ENCODE measurements around the gene CYP24A1.

CYP24A1 gene

GRCh38 chr20:54155736-54156317, 18.0 kb downstream of the CYP24A1 start:
- no peak for DNase-seq

DNA sequence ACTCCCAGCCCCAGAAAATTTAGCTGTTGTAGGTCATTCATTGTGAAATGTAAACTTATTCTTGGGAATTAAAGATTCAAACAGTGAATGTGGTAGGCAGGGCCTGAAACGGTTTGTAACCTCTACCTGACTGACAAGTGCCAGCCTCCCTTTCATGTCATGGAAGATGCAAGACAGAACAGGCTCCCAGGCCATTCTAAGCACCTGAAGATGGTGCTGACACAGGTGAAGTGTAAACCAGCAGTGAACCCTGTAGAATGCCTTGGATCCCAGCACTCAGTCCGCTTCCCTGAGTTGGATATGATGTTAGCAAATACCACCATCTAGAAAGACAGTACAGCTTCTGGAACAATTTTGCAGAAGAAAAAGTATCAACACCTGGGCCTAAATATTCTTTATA, 19.3 kb downstream of the CYP24A1 start:
- no peak for DNase-seq

GRCh38 chr20:54153847-54154246, 19.9 kb downstream of the CYP24A1 start:
- DNase-seq = no peak

DNA sequence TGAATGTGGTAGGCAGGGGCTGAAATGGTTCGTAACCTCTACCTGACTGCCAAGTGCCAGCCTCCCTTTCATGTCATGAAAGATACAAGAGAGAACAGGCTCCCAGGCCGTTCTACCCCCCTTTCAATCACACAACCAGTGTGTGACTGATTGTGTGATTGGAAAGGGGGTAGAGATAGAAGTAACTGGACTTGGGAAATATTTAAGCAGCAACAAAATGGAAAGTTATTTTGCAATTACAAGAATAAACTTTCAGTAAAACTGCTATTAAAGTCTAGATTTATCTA, 20.8 kb downstream of the CYP24A1 start:
- DNase-seq = no peak

- no peak for DNase-seq
Measured at GRCh38 chr20:54152227-54153040, 21.4 kb downstream of the CYP24A1 start.

DNA sequence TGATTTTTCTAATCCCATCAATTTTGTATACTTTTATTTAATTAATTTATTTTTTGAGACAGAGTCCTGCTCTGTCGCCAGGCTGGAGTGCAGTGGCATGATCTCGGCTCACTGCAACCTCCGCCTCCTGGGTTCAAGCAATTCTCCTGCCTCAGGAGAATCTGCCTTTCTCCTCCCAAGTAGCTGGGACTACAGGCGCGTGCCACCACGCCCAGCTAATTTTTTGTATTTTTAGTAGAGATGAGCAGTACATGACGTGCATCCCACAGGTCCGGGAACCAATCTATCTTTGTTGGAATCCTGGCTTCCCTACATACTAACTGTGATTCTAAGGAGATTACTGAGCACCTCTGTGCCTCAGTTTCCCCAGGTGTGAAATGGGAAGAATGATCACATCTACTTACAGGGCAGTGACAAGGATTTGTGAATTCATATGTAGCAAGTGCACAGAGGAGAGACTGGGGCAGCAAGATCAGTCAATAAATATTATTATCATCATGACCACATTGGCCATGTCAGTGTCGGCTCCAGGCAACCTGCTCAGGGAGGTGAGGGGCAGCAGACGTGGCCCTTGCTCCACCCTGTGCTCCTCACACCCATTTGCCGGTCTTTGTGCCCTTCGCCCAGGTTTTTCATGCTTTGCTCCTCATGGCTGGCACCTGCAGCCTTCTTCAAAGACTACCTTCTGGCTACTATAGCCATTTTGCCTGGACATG, 22.1 kb downstream of the CYP24A1 start:
- DNase-seq = no peak

- DNase-seq = no peak
Measured at GRCh38 chr20:54151075-54151439, 22.7 kb downstream of the CYP24A1 start.

- no peak for DNase-seq
Measured at GRCh38 chr20:54149765-54150264, 24.0 kb downstream of the CYP24A1 start.

DNA sequence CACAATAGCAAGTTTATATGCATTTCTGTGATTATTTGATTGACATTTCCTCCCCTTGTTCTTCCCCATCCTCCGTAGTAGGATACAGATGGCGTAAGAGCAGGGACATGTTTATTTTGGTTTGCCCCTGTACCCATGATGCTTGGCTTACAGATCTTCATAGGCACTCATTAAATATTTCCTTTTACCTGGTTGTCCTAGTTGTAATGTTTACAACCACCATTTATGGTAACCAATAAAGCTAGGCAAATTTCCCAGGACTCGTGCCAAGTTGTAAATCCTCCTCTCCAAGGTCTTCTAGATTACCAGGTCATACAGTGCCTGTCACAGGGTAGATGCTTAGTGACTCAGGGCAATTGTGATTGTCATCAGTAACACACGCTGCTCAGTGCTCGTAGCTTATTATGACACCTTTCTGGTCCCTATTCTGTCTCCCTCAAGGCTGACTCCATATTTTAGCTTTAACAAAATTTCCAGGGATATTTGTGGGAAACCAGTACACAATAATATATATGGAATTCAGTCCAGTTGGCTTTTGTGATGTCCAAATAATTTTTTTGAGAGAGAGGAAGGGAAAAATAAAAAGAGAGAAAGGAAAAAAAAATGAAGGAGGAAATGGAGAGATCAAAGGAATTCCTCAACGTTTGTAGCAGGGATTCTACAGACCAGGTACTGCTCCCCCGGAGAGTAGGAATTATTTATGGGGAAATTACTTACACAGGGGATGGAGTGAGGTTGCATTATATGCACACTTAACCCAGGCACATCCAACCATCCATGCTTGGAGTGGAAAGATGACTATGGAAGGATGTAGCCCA, 24.6 kb downstream of the CYP24A1 start:
- DNase-seq = no peak

DNA sequence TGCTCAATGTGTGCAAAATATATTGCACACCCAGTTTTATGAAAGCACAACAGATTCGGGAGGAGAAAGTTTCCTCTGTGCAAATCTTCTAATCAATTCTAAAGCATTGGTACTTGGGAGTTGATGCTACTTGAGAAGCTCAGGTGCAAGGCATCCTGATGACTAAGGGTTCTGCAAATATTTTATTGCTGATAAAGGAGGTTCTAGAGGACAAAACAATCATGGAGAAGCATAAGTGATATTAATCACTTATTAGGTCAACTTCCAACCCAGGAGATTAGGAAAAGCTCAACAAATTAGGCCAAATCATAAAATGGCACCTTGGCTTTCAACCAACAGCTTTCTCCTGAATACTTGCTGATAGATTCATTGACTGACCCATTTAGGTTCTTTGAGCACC, 27.1 kb downstream of the CYP24A1 start:
- no peak for DNase-seq

- DNase-seq = no peak
Measured at GRCh38 chr20:54144847-54145414, 28.9 kb downstream of the CYP24A1 start.

DNA sequence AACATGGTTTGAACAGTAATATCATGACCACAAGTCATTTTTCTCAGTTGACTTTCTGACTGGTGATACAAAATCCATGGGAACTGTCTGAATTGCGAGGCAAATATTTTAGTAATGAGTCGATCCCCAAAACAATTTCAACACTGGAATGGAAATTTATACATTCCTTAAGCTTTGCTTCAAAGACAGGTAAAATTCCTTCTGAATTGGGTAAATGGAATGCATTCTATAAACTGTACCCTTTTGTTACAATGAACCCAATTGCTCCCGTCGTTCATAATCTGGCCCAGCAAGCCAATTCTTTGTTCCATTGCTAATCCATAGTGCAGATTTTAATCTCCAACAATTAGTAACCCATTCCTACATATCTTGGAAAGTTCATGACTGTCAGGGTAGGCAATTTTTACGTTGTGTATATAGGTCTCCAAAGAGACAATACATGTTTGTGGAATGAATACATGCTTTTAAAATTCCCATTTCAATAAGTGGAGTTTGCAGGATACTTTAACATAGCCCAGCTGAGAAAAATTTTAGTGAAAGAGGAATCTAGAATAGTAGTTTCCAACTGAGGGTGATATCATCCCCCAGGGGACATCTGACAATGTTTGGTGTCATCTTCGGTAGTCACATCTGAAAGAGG, 32.7 kb downstream of the CYP24A1 start:
- DNase-seq = peak; percentile 25 to 74

- no peak for DNase-seq
Measured at GRCh38 chr20:54140486-54140885, 33.3 kb downstream of the CYP24A1 start.

GRCh38 chr20:54140067-54140466, 33.7 kb downstream of the CYP24A1 start:
- DNase-seq = no peak

- no peak for DNase-seq
Measured at GRCh38 chr20:54139188-54139587, 34.6 kb downstream of the CYP24A1 start.

GRCh38 chr20:54138427-54138826, 35.4 kb downstream of the CYP24A1 start:
- no peak for DNase-seq

- no peak for DNase-seq
Measured at GRCh38 chr20:54137115-54137514, 36.7 kb downstream of the CYP24A1 start.

GRCh38 chr20:54134445-54135220, 39.2 kb downstream of the CYP24A1 start:
- DNase-seq = peak; percentile 17 to 27

GRCh38 chr20:54133434-54134427, 40.1 kb downstream of the CYP24A1 start:
- DNase-seq = peak in 1 of 2 experiments; percentile 43
